ENCODE measurements around the gene TAGLN3.

GRCh38 chr3:112007633-112008032, 8.9 kb downstream of the TAGLN3 start:
- TF ChIP-seq, protein P1, sequence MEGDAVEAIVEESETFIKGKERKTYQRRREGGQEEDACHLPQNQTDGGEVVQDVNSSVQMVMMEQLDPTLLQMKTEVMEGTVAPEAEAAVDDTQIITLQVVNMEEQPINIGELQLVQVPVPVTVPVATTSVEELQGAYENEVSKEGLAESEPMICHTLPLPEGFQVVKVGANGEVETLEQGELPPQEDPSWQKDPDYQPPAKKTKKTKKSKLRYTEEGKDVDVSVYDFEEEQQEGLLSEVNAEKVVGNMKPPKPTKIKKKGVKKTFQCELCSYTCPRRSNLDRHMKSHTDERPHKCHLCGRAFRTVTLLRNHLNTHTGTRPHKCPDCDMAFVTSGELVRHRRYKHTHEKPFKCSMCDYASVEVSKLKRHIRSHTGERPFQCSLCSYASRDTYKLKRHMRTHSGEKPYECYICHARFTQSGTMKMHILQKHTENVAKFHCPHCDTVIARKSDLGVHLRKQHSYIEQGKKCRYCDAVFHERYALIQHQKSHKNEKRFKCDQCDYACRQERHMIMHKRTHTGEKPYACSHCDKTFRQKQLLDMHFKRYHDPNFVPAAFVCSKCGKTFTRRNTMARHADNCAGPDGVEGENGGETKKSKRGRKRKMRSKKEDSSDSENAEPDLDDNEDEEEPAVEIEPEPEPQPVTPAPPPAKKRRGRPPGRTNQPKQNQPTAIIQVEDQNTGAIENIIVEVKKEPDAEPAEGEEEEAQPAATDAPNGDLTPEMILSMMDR (IDR thresholded peaks at IDR 0.05): no peak
- TF ChIP-seq REST (IDR thresholded peaks at IDR 0.05; ENCODE audit: insufficient read depth in 1 of 2, low read depth in 2 of 2, low read length in 1 of 2) (no peak), TCF7L2 (IDR thresholded peaks at IDR 0.05; ENCODE audit: low read depth, low read length) (no peak), POLR2AphosphoS5 (IDR thresholded peaks at IDR 0.05; ENCODE audit: low read depth, low read length) (no peak), SIN3A (IDR thresholded peaks at IDR 0.05; ENCODE audit: borderline replicate concordance, insufficient read depth, low read depth, low read length) (no peak)
